ENCODE results near the gene HAPLN2.

Gene HAPLN2

DNA sequence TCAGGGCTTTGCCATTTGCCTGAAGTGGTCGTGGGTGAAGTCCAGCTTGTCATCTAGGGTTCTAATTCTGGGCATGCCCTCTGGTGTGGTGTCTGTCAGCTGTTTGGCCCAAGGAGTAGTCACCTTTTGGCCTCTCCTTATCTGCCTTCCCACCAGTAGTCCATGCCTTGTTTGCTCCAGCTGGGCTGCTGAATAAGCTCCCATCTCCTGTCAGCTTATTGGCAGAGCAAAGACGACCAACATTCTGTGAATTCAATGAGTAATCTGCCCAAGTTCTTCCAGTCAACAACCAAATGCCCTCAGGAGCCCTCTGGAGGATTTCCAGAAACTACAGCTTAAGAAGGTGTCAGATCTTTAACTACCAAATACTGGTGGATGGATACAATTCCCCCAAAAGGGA is 29.7 kb downstream of the HAPLN2 start:
- Histone ChIP-seq H3K79me2 (no peaks in the 10 kb centered on the region), H3K27ac (no peak overlapping the region), H3K4me1 (no peaks in the 10 kb centered on the region), H2AFZ (no peak overlapping the region), H3K4me2 (ENCODE audit: low read length) (no peak overlapping the region), H3K27me3 (ENCODE audit: control insufficient read depth, insufficient read depth, low read length) (no peaks in the 10 kb centered on the region), H3K9me3 (ENCODE audit: control insufficient read depth, low read length) (no peaks in the 10 kb centered on the region), H3K36me3 (ENCODE audit: control insufficient read depth, insufficient read depth, low read length) (no peaks in the 10 kb centered on the region), H3K9ac (no peak overlapping the region), H3K4me3 (ENCODE audit: low read depth, low read length) (no peak overlapping the region)
- TF ChIP-seq, protein P1, sequence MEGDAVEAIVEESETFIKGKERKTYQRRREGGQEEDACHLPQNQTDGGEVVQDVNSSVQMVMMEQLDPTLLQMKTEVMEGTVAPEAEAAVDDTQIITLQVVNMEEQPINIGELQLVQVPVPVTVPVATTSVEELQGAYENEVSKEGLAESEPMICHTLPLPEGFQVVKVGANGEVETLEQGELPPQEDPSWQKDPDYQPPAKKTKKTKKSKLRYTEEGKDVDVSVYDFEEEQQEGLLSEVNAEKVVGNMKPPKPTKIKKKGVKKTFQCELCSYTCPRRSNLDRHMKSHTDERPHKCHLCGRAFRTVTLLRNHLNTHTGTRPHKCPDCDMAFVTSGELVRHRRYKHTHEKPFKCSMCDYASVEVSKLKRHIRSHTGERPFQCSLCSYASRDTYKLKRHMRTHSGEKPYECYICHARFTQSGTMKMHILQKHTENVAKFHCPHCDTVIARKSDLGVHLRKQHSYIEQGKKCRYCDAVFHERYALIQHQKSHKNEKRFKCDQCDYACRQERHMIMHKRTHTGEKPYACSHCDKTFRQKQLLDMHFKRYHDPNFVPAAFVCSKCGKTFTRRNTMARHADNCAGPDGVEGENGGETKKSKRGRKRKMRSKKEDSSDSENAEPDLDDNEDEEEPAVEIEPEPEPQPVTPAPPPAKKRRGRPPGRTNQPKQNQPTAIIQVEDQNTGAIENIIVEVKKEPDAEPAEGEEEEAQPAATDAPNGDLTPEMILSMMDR (IDR thresholded peaks at IDR 0.05) = no peak

DNA sequence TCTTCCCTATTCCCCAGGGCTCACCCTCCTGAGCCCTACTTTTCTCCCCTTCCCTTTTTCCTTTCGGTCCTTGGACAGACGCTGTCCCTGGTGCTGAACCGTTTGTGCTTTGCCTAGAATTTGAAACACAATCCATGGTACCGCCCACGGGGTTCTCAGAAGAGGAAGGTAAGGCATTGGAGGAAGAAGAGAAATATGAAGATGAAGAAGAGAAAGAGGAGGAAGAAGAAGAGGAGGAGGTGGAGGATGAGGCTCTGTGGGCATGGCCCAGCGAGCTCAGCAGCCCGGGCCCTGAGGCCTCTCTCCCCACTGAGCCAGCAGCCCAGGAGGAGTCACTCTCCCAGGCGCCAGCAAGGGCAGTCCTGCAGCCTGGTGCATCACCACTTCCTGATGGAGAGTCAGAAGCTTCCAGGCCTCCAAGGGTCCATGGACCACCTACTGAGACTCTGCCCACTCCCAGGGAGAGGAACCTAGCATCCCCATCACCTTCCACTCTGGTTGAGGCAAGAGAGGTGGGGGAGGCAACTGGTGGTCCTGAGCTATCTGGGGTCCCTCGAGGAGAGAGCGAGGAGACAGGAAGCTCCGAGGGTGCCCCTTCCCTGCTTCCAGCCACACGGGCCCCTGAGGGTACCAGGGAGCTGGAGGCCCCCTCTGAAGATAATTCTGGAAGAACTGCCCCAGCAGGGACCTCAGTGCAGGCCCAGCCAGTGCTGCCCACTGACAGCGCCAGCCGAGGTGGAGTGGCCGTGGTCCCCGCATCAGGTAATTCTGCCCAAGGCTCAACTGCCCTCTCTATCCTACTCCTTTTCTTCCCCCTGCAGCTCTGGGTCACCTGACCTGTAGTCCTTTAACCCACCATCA is 33.1 kb downstream of the HAPLN2 start:
- no peak overlapping the region for H3K9ac ChIP-seq
- no peaks in the 10 kb centered on the region for H3K79me2 ChIP-seq
- no peak overlapping the region for H3K4me3 ChIP-seq (ENCODE audit: low read depth, low read length)
- H3K36me3 ChIP-seq (ENCODE audit: control insufficient read depth, insufficient read depth, low read length) = no peaks in the 10 kb centered on the region
- no peak overlapping the region for H3K4me2 ChIP-seq (ENCODE audit: low read length)
- H2AFZ ChIP-seq = no peak overlapping the region
- no peaks in the 10 kb centered on the region for H3K27me3 ChIP-seq (ENCODE audit: control insufficient read depth, insufficient read depth, low read length)
- H3K4me1 ChIP-seq = no peaks in the 10 kb centered on the region
- TF ChIP-seq, protein P1 (IDR thresholded peaks at IDR 0.05) = no peak
- no peak overlapping the region for H3K27ac ChIP-seq
- H3K9me3 ChIP-seq (ENCODE audit: control insufficient read depth, low read length) = no peaks in the 10 kb centered on the region

DNA sequence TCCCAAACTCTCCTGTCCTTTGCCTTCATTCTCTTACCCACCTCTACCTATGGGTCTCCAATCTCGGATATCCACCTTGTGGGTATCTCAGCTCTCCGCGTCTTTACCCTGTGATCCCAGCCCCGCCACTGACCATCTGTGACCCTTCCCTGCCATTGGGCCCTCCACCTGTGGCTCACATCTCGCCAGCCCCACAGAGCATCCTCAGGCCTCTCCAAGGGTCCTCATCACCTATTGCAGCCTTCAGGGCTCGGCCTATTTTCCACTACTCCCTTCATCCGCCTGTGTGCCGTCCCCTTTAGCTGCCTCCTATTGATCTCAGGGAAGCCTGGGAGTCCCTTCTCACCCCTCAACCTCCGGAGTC is 33.8 kb downstream of the HAPLN2 start:
- Histone ChIP-seq H3K27me3 (ENCODE audit: control insufficient read depth, insufficient read depth, low read length) (no peaks in the 10 kb centered on the region), H3K4me1 (no peaks in the 10 kb centered on the region), H3K4me2 (ENCODE audit: low read length) (no peak overlapping the region), H3K9me3 (ENCODE audit: control insufficient read depth, low read length) (no peaks in the 10 kb centered on the region), H3K9ac (no peak overlapping the region), H3K27ac (no peak overlapping the region), H2AFZ (no peak overlapping the region), H3K36me3 (ENCODE audit: control insufficient read depth, insufficient read depth, low read length) (no peaks in the 10 kb centered on the region), H3K4me3 (ENCODE audit: low read depth, low read length) (no peak overlapping the region), H3K79me2 (no peaks in the 10 kb centered on the region)
- TF ChIP-seq, protein P1 (IDR thresholded peaks at IDR 0.05) = no peak

DNA sequence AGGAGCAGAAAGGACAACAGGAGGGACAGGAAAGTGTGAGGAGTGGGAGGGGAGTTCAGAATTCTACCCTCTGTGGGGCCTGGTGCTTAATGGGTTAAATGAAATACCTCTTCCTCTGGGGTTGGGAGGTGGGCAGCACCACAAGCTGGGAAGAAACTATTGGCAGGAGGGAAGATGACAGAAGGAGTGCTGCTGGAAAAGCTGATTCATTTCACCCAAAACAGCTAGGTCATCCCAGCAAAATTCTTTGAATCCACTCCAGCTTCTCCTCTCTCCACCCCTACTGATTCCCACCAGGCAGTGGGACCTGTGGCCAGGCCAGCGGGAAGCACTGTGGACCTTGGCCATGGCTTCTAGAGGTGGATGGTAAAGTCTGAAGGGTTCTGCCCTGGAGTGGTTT is 35.5 kb downstream of the HAPLN2 start:
- H3K27me3 ChIP-seq (ENCODE audit: control insufficient read depth, insufficient read depth, low read length) = no peaks in the 10 kb centered on the region
- H3K79me2 ChIP-seq = no peaks in the 10 kb centered on the region
- H3K27ac ChIP-seq = no peak overlapping the region
- no peaks in the 10 kb centered on the region for H3K9me3 ChIP-seq (ENCODE audit: control insufficient read depth, low read length)
- H3K4me2 ChIP-seq (ENCODE audit: low read length) = no peak overlapping the region
- no peaks in the 10 kb centered on the region for H3K36me3 ChIP-seq (ENCODE audit: control insufficient read depth, insufficient read depth, low read length)
- no peak overlapping the region for H3K4me3 ChIP-seq (ENCODE audit: low read depth, low read length)
- TF ChIP-seq, protein P1 (IDR thresholded peaks at IDR 0.05) = no peak
- no peak overlapping the region for H3K9ac ChIP-seq
- no peak overlapping the region for H2AFZ ChIP-seq
- H3K4me1 ChIP-seq = no peaks in the 10 kb centered on the region

Data from parathyroid adenoma (tissue), 2 donors.